PC-3 (cell line): Measurements from ENCODE around the gene ABCC9.

Source experiments
- EZH2 ChIP-seq: fragments of 300-600 bp; sonication (generic); IDR thresholded peaks from one replicate; pipeline ENCODE4 v1.6.1; 2017; ENCODE audit warnings: antibody characterized with exemption, mild to moderate bottlenecking, low read length; ENCODE audit not compliant: unreplicated experiment
- TF ChIP-seq, protein P1 (sequence below): fragments of 300-600 bp; sonication (generic); conservative IDR thresholded peaks from 2 replicates; pipeline ENCODE4 v1.5.1; 2017; ENCODE audit warnings: antibody characterized with exemption, low read depth, mild to moderate bottlenecking, low read length

DNA sequence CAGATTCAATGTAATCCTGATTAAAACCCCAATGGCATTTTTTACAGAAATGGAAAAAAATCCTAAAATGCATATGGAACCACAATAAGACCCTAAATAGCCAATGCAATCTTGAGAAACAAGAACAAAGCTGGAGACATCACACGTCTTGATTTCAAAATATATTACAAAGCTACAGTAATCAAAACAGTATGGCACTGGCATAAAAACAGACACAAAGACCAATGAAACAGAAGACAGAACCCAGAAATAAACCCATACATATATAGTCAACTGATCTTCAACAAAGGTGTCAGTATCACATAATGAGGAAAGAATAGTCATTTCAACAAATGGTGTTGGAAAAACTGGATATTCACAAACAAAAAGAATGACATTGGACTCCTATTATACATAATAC lies 9.4 kb upstream of the ABCC9 start:
- TF ChIP-seq, protein P1, sequence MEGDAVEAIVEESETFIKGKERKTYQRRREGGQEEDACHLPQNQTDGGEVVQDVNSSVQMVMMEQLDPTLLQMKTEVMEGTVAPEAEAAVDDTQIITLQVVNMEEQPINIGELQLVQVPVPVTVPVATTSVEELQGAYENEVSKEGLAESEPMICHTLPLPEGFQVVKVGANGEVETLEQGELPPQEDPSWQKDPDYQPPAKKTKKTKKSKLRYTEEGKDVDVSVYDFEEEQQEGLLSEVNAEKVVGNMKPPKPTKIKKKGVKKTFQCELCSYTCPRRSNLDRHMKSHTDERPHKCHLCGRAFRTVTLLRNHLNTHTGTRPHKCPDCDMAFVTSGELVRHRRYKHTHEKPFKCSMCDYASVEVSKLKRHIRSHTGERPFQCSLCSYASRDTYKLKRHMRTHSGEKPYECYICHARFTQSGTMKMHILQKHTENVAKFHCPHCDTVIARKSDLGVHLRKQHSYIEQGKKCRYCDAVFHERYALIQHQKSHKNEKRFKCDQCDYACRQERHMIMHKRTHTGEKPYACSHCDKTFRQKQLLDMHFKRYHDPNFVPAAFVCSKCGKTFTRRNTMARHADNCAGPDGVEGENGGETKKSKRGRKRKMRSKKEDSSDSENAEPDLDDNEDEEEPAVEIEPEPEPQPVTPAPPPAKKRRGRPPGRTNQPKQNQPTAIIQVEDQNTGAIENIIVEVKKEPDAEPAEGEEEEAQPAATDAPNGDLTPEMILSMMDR: no peak
- no peak for TF ChIP-seq EZH2
